Colonic mucosa (tissue), 4 donors: ENCODE results near the gene OTOGL. TPM values are rescaled to one million over a fixed set of nuclear protein-coding genes. Genes with fewer than 3 reads are reported as not detected.

Source experiments
- DNase-seq: peaks from one replicate; pipeline ENCODE4 v3.0.0-alpha.2; 2020
- H3K27ac ChIP-seq: fragments of 200-600 bp; one replicate; pipeline ENCODE4 v1.8.0; 2021
- H3K27me3 ChIP-seq: fragments of 200-600 bp; one replicate; pipeline ENCODE4 v1.8.0; 2021
- H3K36me3 ChIP-seq: fragments of 200-600 bp; one replicate; pipeline ENCODE4 v1.8.0; 2021
- H3K4me1 ChIP-seq: fragments of 200-600 bp; one replicate; pipeline ENCODE4 v1.8.0; 2021; ENCODE audit warnings: mild to moderate bottlenecking
- H3K4me3 ChIP-seq: fragments of 200-600 bp; one replicate; pipeline ENCODE4 v1.8.0; 2021
- H3K9ac ChIP-seq, 2 donors: one replicate each; pipeline ENCODE4 v1.7.0; 2013; ENCODE audit warnings: control low read depth in 2 of 2, low read depth in 2 of 2, low read length in 2 of 2
- H3K9me3 ChIP-seq: fragments of 200-600 bp; one replicate; pipeline ENCODE4 v1.8.0; 2021
- CTCF ChIP-seq: fragments of 200-600 bp; IDR thresholded peaks from one replicate; pipeline ENCODE4 v1.8.0; 2022; ENCODE audit warnings: antibody characterized with exemption, mild to moderate bottlenecking
- intact Hi-C: fragments of 100-400 bp; cut with DNase I; formaldehyde crosslinking; loops from one replicate; pipeline ENCODE4 v1.14.1; 2022
- total RNA-seq, 2 donors: library from RNA; stranded (reverse); fragmentation: NEBNext Ultra II Directional in 1 of 2; extraction: Animal tissue kit (Norgen Biotek cat#: 25700) in 1 of 2; gene quantifications; one replicate each; pipeline ENCODE4 v1.2.1, GENCODE V29; 2021
- donor health status: healthy.
- donor health status: DM: no; HTN: no; CAD: no.
- donor health status: DM: no; HTN: no; CAD: no.

OTOGL gene
- total RNA-seq, 2 donors from 2014 or later: 0.08 to 0.27 TPM

- TF ChIP-seq CTCF: no peak
- Histone ChIP-seq H3K9me3 (no peaks in the 10 kb centered on the region), H3K4me3 (no peak overlapping the region), H3K36me3 (no peaks in the 10 kb centered on the region), H3K4me1 (no peaks in the 10 kb centered on the region), H3K27me3 (no peaks in the 10 kb centered on the region), H3K27ac (no peak overlapping the region), H3K9ac (no peak overlapping the region)
- no peak for DNase-seq
- intact Hi-C loops: no loop called here
Measured at GRCh38 chr12:80415466-80415865, 316.1 kb downstream of the OTOGL start.

DNA sequence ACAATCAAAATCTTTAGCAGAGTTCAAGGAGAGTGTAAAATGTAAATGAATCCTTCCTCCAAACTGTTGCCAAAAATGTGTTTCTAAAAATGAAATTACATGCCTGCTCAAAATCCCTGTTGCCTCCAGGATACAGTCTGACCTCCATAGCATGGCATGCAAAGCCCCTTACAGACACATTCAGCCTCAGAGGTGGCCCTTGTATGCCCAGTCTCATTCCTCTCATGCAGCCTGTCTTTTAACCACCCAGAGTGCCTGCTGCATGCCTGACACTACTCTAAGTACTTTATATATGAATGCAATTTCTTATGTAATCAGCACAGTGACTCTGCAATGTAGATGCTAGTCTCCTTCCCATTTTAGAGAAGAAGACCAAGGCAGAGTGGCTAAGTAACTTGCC, 320.3 kb downstream of the OTOGL start:
- Histone ChIP-seq H3K27ac (no peak overlapping the region), H3K4me3 (no peak overlapping the region), H3K27me3 (no peaks in the 10 kb centered on the region), H3K36me3 (no peaks in the 10 kb centered on the region), H3K9ac (no peak overlapping the region), H3K9me3 (no peaks in the 10 kb centered on the region), H3K4me1 (no peaks in the 10 kb centered on the region)
- no peak for DNase-seq
- TF ChIP-seq CTCF: no peak
- intact Hi-C loops: no loop called here

- no peaks in the 10 kb centered on the region for H3K36me3 ChIP-seq
- no peak overlapping the region for H3K9ac ChIP-seq
- intact Hi-C loops: no loop called here
- TF ChIP-seq CTCF: no peak
- H3K4me1 ChIP-seq: no peaks in the 10 kb centered on the region
- no peak overlapping the region for H3K27ac ChIP-seq
- DNase-seq: no peak
- H3K9me3 ChIP-seq: no peaks in the 10 kb centered on the region
- H3K4me3 ChIP-seq: no peak overlapping the region
- H3K27me3 ChIP-seq: no peaks in the 10 kb centered on the region
Measured at GRCh38 chr12:80420075-80420474, 320.7 kb downstream of the OTOGL start.

DNA sequence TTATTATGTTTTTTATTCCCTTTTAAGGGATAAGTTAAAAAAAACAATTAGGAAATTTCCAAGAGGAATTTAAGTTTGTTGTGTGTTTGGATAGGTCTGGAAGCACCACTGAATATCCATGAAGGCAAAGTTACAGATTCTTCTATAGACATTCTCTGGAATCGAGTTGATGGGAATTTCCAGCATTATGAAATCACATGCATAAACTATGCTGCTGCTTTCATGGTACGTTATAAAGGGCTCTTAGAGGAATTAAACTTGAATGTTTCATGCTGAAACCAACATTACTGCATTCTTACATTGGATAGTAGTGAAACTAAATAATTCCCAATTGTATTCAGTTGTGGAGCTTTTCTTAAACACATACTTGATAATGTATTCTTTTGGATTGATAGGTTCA, 323.2 kb downstream of the OTOGL start:
- no peak for DNase-seq
- no peak overlapping the region for H3K27ac ChIP-seq
- intact Hi-C loops: no loop called here
- no peaks in the 10 kb centered on the region for H3K27me3 ChIP-seq
- no peaks in the 10 kb centered on the region for H3K36me3 ChIP-seq
- H3K9me3 ChIP-seq: no peaks in the 10 kb centered on the region
- no peak for TF ChIP-seq CTCF
- no peak overlapping the region for H3K9ac ChIP-seq
- H3K4me3 ChIP-seq: no peak overlapping the region
- H3K4me1 ChIP-seq: no peaks in the 10 kb centered on the region

Other genes starting within 250 kb of the OTOGL start
- gene PPP1R12A, start 164.4 kb upstream of the OTOGL start, total RNA-seq: 10 to 100 TPM; 57.5 to 79.2 TPM